SK-N-SH treated with all-trans-retinoic acid at 6 μM for 48 hours (cell line): ENCODE results near the gene MRPL34.

Experiments used
- CSDC2 ChIP-seq: fragments of 250-450 bp; sonication (Bioruptor Pico); IDR thresholded peaks from 2 replicates; pipeline ENCODE4 v1.5.0; 2020; ENCODE audit warnings: mild to moderate bottlenecking, moderate library complexity
- ISL1 ChIP-seq: fragments of 250-450 bp; sonication (Bioruptor Pico); IDR thresholded peaks from 2 replicates; pipeline ENCODE4 v2.1.2; 2022; ENCODE audit warnings: mild to moderate bottlenecking, moderate library complexity
- PPARA ChIP-seq: fragments of 250-450 bp; sonication (Bioruptor Pico); IDR thresholded peaks from 2 replicates; pipeline ENCODE4 v1.5.0; 2020; ENCODE audit warnings: mild to moderate bottlenecking, borderline replicate concordance
- RARB ChIP-seq: fragments of 250-450 bp; sonication (Bioruptor Pico); IDR thresholded peaks from 2 replicates; pipeline ENCODE4 v1.8.0; 2021; ENCODE audit warnings: mild to moderate bottlenecking, moderate library complexity
- TCF4 ChIP-seq: fragments of 250-450 bp; sonication (Bioruptor Pico); IDR thresholded peaks from 2 replicates; pipeline ENCODE4 v1.8.0; 2021; ENCODE audit warnings: mild to moderate bottlenecking, moderate library complexity, borderline replicate concordance
- TOX ChIP-seq: fragments of 250-450 bp; sonication (Bioruptor Pico); IDR thresholded peaks from 2 replicates; pipeline ENCODE4 v1.8.0; 2021; ENCODE audit warnings: mild to moderate bottlenecking, moderate library complexity, borderline replicate concordance
- ZC3H10 ChIP-seq: fragments of 250-450 bp; sonication (Bioruptor Pico); IDR thresholded peaks from 2 replicates; pipeline ENCODE4 v1.5.1; 2021; ENCODE audit warnings: mild to moderate bottlenecking, moderate library complexity
- ZNF565 ChIP-seq: fragments of 450-650 bp; formaldehyde crosslinking; conservative IDR thresholded peaks from 2 replicates; pipeline ENCODE4 v1.5.0; 2020; ENCODE audit warnings: low read depth, mild to moderate bottlenecking, moderate library complexity
- ZNF70 ChIP-seq: fragments of 450-650 bp; formaldehyde crosslinking; IDR thresholded peaks from 2 replicates; pipeline ENCODE4 v1.5.0; 2020; ENCODE audit warnings: mild to moderate bottlenecking, moderate library complexity
- TF ChIP-seq, protein P1 (sequence below): fragments of 250-450 bp; sonication (Bioruptor Pico); IDR thresholded peaks from 2 replicates; pipeline ENCODE4 v1.8.0; 2020; ENCODE audit warnings: mild to moderate bottlenecking, moderate library complexity, borderline replicate concordance
- TF ChIP-seq, protein P2 (sequence below): fragments of 250-450 bp; sonication (Bioruptor Pico); IDR thresholded peaks from 2 replicates; pipeline ENCODE4 v1.8.0; 2021; ENCODE audit warnings: low read depth, mild to moderate bottlenecking, moderate library complexity, borderline replicate concordance
- TF ChIP-seq, protein P3 (sequence below): fragments of 250-450 bp; sonication (Bioruptor Pico); IDR thresholded peaks from 2 replicates; pipeline ENCODE4 v1.5.0; 2020; ENCODE audit warnings: mild to moderate bottlenecking, moderate library complexity
- TF ChIP-seq, protein P4 (sequence below): fragments of 250-450 bp; sonication (Bioruptor Pico); IDR thresholded peaks from 2 replicates; pipeline ENCODE4 v1.5.1; 2021; ENCODE audit warnings: mild to moderate bottlenecking, moderate library complexity

DNA sequence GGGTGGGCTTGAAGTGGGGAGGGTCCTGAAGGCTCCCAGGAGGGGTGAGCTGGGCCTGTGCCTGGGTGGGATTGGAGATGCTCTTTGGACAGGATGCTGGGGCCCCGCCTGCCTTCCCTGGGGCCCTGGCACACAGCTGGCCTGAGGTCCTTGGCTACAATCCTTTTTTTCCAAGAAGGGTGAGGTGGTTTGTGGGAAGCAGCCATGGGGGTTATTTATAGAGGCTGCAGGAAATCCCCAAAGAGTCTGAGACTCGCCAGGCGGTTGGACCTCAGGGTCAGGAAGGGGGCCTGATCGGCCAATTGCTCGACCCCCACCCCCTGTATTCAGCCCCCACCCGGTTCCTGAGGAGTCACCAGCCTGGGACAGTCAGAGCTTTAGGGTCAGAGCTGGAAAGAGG, 41.7 kb downstream of the MRPL34 start:
- TF ChIP-seq ISL1 (CRISPR knock-in tag) (no peak), ZNF70 (CRISPR knock-in tag) (no peak), ZC3H10 (CRISPR knock-in tag) (no peak), TOX (CRISPR knock-in tag) (no peak), PPARA (no peak), TCF4 (CRISPR knock-in tag) (no peak), RARB (no peak), CSDC2 (CRISPR knock-in tag) (no peak), ZNF565 (CRISPR knock-in tag) (no peak)
- TF ChIP-seq, protein P1, sequence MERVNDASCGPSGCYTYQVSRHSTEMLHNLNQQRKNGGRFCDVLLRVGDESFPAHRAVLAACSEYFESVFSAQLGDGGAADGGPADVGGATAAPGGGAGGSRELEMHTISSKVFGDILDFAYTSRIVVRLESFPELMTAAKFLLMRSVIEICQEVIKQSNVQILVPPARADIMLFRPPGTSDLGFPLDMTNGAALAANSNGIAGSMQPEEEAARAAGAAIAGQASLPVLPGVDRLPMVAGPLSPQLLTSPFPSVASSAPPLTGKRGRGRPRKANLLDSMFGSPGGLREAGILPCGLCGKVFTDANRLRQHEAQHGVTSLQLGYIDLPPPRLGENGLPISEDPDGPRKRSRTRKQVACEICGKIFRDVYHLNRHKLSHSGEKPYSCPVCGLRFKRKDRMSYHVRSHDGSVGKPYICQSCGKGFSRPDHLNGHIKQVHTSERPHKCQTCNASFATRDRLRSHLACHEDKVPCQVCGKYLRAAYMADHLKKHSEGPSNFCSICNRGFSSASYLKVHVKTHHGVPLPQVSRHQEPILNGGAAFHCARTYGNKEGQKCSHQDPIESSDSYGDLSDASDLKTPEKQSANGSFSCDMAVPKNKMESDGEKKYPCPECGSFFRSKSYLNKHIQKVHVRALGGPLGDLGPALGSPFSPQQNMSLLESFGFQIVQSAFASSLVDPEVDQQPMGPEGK = no peak
- TF ChIP-seq, protein P2, sequence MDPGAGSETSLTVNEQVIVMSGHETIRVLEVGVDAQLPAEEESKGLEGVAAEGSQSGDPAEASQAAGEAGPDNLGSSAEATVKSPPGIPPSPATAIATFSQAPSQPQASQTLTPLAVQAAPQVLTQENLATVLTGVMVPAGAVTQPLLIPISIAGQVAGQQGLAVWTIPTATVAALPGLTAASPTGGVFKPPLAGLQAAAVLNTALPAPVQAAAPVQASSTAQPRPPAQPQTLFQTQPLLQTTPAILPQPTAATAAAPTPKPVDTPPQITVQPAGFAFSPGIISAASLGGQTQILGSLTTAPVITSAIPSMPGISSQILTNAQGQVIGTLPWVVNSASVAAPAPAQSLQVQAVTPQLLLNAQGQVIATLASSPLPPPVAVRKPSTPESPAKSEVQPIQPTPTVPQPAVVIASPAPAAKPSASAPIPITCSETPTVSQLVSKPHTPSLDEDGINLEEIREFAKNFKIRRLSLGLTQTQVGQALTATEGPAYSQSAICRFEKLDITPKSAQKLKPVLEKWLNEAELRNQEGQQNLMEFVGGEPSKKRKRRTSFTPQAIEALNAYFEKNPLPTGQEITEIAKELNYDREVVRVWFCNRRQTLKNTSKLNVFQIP (CRISPR knock-in tag) = no peak
- TF ChIP-seq, protein P3, sequence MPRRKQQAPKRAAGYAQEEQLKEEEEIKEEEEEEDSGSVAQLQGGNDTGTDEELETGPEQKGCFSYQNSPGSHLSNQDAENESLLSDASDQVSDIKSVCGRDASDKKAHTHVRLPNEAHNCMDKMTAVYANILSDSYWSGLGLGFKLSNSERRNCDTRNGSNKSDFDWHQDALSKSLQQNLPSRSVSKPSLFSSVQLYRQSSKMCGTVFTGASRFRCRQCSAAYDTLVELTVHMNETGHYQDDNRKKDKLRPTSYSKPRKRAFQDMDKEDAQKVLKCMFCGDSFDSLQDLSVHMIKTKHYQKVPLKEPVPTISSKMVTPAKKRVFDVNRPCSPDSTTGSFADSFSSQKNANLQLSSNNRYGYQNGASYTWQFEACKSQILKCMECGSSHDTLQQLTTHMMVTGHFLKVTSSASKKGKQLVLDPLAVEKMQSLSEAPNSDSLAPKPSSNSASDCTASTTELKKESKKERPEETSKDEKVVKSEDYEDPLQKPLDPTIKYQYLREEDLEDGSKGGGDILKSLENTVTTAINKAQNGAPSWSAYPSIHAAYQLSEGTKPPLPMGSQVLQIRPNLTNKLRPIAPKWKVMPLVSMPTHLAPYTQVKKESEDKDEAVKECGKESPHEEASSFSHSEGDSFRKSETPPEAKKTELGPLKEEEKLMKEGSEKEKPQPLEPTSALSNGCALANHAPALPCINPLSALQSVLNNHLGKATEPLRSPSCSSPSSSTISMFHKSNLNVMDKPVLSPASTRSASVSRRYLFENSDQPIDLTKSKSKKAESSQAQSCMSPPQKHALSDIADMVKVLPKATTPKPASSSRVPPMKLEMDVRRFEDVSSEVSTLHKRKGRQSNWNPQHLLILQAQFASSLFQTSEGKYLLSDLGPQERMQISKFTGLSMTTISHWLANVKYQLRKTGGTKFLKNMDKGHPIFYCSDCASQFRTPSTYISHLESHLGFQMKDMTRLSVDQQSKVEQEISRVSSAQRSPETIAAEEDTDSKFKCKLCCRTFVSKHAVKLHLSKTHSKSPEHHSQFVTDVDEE = no peak
- TF ChIP-seq, protein P4, sequence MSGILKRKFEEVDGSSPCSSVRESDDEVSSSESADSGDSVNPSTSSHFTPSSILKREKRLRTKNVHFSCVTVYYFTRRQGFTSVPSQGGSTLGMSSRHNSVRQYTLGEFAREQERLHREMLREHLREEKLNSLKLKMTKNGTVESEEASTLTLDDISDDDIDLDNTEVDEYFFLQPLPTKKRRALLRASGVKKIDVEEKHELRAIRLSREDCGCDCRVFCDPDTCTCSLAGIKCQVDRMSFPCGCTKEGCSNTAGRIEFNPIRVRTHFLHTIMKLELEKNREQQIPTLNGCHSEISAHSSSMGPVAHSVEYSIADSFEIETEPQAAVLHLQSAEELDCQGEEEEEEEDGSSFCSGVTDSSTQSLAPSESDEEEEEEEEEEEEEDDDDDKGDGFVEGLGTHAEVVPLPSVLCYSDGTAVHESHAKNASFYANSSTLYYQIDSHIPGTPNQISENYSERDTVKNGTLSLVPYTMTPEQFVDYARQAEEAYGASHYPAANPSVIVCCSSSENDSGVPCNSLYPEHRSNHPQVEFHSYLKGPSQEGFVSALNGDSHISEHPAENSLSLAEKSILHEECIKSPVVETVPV (CRISPR knock-in tag) = no peak
